Breast epithelium (tissue), 3 donors: ENCODE results near the gene FAM131B.

Source experiments
- POLR2A ChIP-seq: fragments of 450-650 bp; IDR thresholded peaks from one replicate; pipeline ENCODE4 v1.6.1; 2016; ENCODE audit warnings: antibody characterized with exemption, mild to moderate bottlenecking, moderate library complexity
- POLR2AphosphoS5 ChIP-seq, 3 donors: sonication (generic); formaldehyde crosslinking; IDR thresholded peaks; one replicate each; pipeline ENCODE4 v1.6.1; 2017; ENCODE audit warnings: antibody characterized with exemption in 3 of 3
- TF ChIP-seq, protein P1 (sequence below), 3 donors: fragments of 450-650 bp; IDR thresholded peaks; one replicate each; pipeline ENCODE4 v1.5.1; 2016 to 2017; ENCODE audit warnings: antibody characterized with exemption in 3 of 3, mild to moderate bottlenecking in 3 of 3, moderate library complexity in 3 of 3

- TF ChIP-seq POLR2A: no peak
- TF ChIP-seq, protein P1, sequence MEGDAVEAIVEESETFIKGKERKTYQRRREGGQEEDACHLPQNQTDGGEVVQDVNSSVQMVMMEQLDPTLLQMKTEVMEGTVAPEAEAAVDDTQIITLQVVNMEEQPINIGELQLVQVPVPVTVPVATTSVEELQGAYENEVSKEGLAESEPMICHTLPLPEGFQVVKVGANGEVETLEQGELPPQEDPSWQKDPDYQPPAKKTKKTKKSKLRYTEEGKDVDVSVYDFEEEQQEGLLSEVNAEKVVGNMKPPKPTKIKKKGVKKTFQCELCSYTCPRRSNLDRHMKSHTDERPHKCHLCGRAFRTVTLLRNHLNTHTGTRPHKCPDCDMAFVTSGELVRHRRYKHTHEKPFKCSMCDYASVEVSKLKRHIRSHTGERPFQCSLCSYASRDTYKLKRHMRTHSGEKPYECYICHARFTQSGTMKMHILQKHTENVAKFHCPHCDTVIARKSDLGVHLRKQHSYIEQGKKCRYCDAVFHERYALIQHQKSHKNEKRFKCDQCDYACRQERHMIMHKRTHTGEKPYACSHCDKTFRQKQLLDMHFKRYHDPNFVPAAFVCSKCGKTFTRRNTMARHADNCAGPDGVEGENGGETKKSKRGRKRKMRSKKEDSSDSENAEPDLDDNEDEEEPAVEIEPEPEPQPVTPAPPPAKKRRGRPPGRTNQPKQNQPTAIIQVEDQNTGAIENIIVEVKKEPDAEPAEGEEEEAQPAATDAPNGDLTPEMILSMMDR (IDR thresholded peaks at IDR 0.05): no peak
- TF ChIP-seq POLR2AphosphoS5 (IDR thresholded peaks at IDR 0.05): no peak
Observed at GRCh38 chr7:143368387-143368786, 5.9 kb upstream of the FAM131B start.
